Astrocyte (in vitro differentiated cells and primary cell): Measurements from ENCODE around the gene PROSER3.

Source experiments
- EZH2 ChIP-seq: IDR thresholded peaks from 2 replicates; pipeline ENCODE4 v1.6.1; 2012; ENCODE audit warnings: mild to moderate bottlenecking, low read length, inconsistent platforms; ENCODE audit not compliant: insufficient read depth
- TF ChIP-seq, protein P1 (sequence below): IDR thresholded peaks from 2 replicates; pipeline ENCODE4 v1.5.1; 2011; ENCODE audit warnings: low read depth, mild to moderate bottlenecking, inconsistent platforms, low read length, moderate library complexity; ENCODE audit not compliant: insufficient read depth

GRCh38 chr19:35729021-35729420 is 29.0 kb upstream of the PROSER3 start:
- TF ChIP-seq, protein P1, sequence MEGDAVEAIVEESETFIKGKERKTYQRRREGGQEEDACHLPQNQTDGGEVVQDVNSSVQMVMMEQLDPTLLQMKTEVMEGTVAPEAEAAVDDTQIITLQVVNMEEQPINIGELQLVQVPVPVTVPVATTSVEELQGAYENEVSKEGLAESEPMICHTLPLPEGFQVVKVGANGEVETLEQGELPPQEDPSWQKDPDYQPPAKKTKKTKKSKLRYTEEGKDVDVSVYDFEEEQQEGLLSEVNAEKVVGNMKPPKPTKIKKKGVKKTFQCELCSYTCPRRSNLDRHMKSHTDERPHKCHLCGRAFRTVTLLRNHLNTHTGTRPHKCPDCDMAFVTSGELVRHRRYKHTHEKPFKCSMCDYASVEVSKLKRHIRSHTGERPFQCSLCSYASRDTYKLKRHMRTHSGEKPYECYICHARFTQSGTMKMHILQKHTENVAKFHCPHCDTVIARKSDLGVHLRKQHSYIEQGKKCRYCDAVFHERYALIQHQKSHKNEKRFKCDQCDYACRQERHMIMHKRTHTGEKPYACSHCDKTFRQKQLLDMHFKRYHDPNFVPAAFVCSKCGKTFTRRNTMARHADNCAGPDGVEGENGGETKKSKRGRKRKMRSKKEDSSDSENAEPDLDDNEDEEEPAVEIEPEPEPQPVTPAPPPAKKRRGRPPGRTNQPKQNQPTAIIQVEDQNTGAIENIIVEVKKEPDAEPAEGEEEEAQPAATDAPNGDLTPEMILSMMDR: no peak
- no peak for TF ChIP-seq EZH2
